ENCODE data around the gene SLC35F3. TPM values are rescaled to one million over a fixed set of nuclear protein-coding genes. Genes with fewer than 3 reads are reported as not detected.

Gene SLC35F3
- total RNA-seq, 5 donors from 2014 or later (not counting 1 experiment from before 2014, with no cell fraction given): 0.19 to 4.6 (median 1.3) TPM; not detected in 1

GRCh38 chr1:233972951-233973635, 68.6 kb downstream of the SLC35F3 start:
- H3K9me3 ChIP-seq: no peaks in the 10 kb centered on the region

DNA sequence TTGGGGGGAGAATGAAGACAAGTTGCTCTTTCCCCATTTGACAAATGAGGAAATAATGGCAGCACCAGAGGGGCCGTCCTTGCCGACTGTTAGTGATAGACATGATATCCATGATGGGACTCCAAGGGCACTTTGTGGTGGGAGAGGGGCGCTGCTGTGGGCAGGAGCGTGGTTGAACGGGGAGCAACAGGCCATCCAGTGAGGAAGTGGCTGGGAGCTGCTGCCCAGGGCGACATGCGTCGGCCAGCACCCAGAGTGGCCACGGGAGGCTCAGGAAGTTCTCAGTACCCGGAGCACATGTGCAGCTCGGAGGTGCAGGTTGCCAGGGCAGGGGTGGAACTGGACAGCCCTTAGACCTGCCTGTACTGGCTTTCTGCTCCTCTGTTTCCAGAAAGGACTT, 71.0 kb downstream of the SLC35F3 start:
- 82% methylated on average over 11 of the region's 11 CpGs for WGBS (ENCODE audit: insufficient coverage)
- Histone ChIP-seq H3K36me3 (ENCODE audit: control insufficient read depth in 2 of 2, extremely low read depth in 1 of 2, insufficient read depth in 1 of 2, low read length in 1 of 2) (no peaks in the 10 kb centered on the region), H3K27ac (ENCODE audit: low read length) (no peak overlapping the region), H3K4me1 (ENCODE audit: control insufficient read depth in 1 of 2, extremely low read depth in 1 of 2, insufficient read depth in 2 of 2, low read length in 2 of 2) (no peaks in the 10 kb centered on the region), H3K4me3 (ENCODE audit: control insufficient read depth in 1 of 2, extremely low read depth in 1 of 2, low read length in 1 of 2) (no peak overlapping the region), H3K27me3 (replicated peaks in 1 of 2; ENCODE audit: control insufficient read depth in 2 of 2, extremely low read depth in 1 of 2, insufficient read depth in 2 of 2, low read length in 1 of 2) (peaks cover 0 to 3% of the 10 kb centered on the region in 2 experiments), H3K9me3 (no peaks in the 10 kb centered on the region)
- no peak overlapping the region for H3K27ac Mint-ChIP-seq
- DNase-seq (no peak), ATAC-seq (replicated peaks in 1 of 4) (no peak)
- H3K4me1 Mint-ChIP-seq: no peaks in the 10 kb centered on the region
- H3K4me3 Mint-ChIP-seq: no peak overlapping the region
- no peaks in the 10 kb centered on the region for H3K9me3 Mint-ChIP-seq
- ChIA-PET CTCF (no interaction called here), POLR2A (no interaction called here)
- H3K27me3 Mint-ChIP-seq: peaks cover 0 to 5% of the 10 kb centered on the region in 2 donors
- no peaks in the 10 kb centered on the region for H3K36me3 Mint-ChIP-seq

More at GRCh38 chr1:233972951-233973635, 68.6 kb downstream of the SLC35F3 start:
- POLR2A ChIA-PET: no interaction called here
- Mint-ChIP-seq H3K36me3 (no peaks in the 10 kb centered on the region), H3K27me3 (peaks cover 2 to 13% of the 10 kb centered on the region in 2 donors), H3K9me3 (no peaks in the 10 kb centered on the region), H3K27ac (no peak overlapping the region), H3K4me3 (no peak overlapping the region), H3K4me1 (no peaks in the 10 kb centered on the region)
- CTCF ChIA-PET: interaction anchor here in 1 of 2 donors (0.9 kb wide), 1 partner anchor 1746 kb away, joined by 3 read pairs; no protein-coding TSS in a partner anchor
- WGBS (ENCODE audit: insufficient coverage): 77% methylated on average over 5 of the region's 7 CpGs
- H3K27ac ChIP-seq (ENCODE audit: low read length): no peak overlapping the region
- DNase-seq (no peak), ATAC-seq (replicated peaks in 1 of 4) (peak in 1 of 4 experiments; percentile 13)
- no peak overlapping the region for H3K4me3 ChIP-seq (ENCODE audit: control insufficient read depth in 1 of 2, extremely low read depth in 1 of 2, low read length in 1 of 2)
- H3K36me3 ChIP-seq (ENCODE audit: control insufficient read depth in 2 of 2, extremely low read depth in 1 of 2, insufficient read depth in 1 of 2, low read length in 1 of 2): no peaks in the 10 kb centered on the region
- peaks cover 0 to 8% of the 10 kb centered on the region in 2 experiments for H3K27me3 ChIP-seq (replicated peaks in 1 of 2; ENCODE audit: control insufficient read depth in 2 of 2, extremely low read depth in 1 of 2, insufficient read depth in 2 of 2, low read length in 1 of 2)
- H3K4me1 ChIP-seq (ENCODE audit: control insufficient read depth in 1 of 2, extremely low read depth in 1 of 2, insufficient read depth in 2 of 2, low read length in 2 of 2): no peaks in the 10 kb centered on the region

- ChIA-PET CTCF (no interaction called here), POLR2A (interaction anchor here in 1 of 2 donors (0.6 kb wide), 1 partner anchor 21 kb away, joined by 3 read pairs; no protein-coding TSS in a partner anchor)
- no peak overlapping the region for H3K4me3 Mint-ChIP-seq
- ATAC-seq (replicated peaks in 1 of 4): no peak
- DNase-seq: no peak
- H3K27me3 ChIP-seq (replicated peaks in 1 of 2; ENCODE audit: control insufficient read depth in 2 of 2, extremely low read depth in 1 of 2, insufficient read depth in 2 of 2, low read length in 1 of 2): peaks cover 0 to 3% of the 10 kb centered on the region in 2 experiments
- WGBS (ENCODE audit: insufficient coverage): 88% methylated on average over 5 of the region's 10 CpGs
- no peaks in the 10 kb centered on the region for H3K36me3 Mint-ChIP-seq
- H3K27me3 Mint-ChIP-seq: peaks cover 0 to 4% of the 10 kb centered on the region in 2 donors
- no peak overlapping the region for H3K27ac Mint-ChIP-seq
- no peak overlapping the region for H3K4me3 ChIP-seq (ENCODE audit: control insufficient read depth in 1 of 2, extremely low read depth in 1 of 2, low read length in 1 of 2)
- H3K9me3 Mint-ChIP-seq: no peaks in the 10 kb centered on the region
- no peaks in the 10 kb centered on the region for H3K36me3 ChIP-seq (ENCODE audit: control insufficient read depth in 2 of 2, extremely low read depth in 1 of 2, insufficient read depth in 1 of 2, low read length in 1 of 2)
- no peaks in the 10 kb centered on the region for H3K4me1 ChIP-seq (ENCODE audit: control insufficient read depth in 1 of 2, extremely low read depth in 1 of 2, insufficient read depth in 2 of 2, low read length in 2 of 2)
- H3K27ac ChIP-seq (ENCODE audit: low read length): no peak overlapping the region
- H3K4me1 Mint-ChIP-seq: no peaks in the 10 kb centered on the region
- H3K9me3 ChIP-seq: no peaks in the 10 kb centered on the region
Measured at GRCh38 chr1:233981042-233981675, 76.7 kb downstream of the SLC35F3 start.

DNA sequence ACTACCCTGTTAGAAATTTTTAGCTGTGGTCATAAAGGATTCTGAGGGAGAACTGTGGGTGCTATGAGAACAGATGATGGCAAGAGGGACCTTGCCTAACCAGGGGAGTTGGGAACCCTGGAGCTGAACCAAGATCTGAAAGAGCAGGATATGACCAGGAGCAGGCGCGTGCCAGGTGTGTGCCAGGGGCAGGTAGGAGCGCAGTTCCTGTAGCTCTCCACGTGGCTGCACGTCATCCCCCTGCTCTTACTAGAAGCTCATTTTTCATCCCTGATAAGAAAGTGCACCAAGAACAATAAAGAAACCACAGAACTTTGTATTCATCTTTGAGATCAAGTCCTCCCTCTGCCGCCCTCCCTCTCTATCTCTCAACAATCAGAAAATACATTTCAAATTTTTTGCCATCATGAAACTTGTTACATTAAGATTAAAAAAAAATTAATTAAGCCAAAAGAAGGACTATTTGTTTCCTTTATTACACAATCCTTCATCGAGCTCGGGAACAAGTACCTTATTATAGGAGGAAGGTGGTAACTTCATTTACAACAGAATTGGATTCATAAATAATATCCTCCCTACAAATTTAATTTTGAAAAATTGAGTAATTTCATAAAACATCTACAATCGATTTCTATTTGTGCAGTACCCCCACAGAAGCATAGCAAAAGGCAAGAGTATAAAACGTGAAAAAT, 78.5 kb downstream of the SLC35F3 start:
- H3K27me3 ChIP-seq (replicated peaks in 1 of 2; ENCODE audit: control insufficient read depth in 2 of 2, extremely low read depth in 1 of 2, insufficient read depth in 2 of 2, low read length in 1 of 2): peaks cover 2 to 4% of the 10 kb centered on the region in 2 experiments
- no peak for DNase-seq
- H3K4me1 ChIP-seq (ENCODE audit: control insufficient read depth in 1 of 2, extremely low read depth in 1 of 2, insufficient read depth in 2 of 2, low read length in 2 of 2): no peaks in the 10 kb centered on the region
- H3K9me3 ChIP-seq: no peaks in the 10 kb centered on the region
- 85% methylated on average over 5 of the region's 10 CpGs for WGBS (ENCODE audit: insufficient coverage)
- H3K36me3 ChIP-seq (ENCODE audit: control insufficient read depth in 2 of 2, extremely low read depth in 1 of 2, insufficient read depth in 1 of 2, low read length in 1 of 2): no peaks in the 10 kb centered on the region
- no peak overlapping the region for H3K4me3 Mint-ChIP-seq
- H3K36me3 Mint-ChIP-seq: no peaks in the 10 kb centered on the region
- ChIA-PET POLR2A (interaction anchor here in 1 of 2 donors (0.6 kb wide), 1 partner anchor 44 kb away, joined by 3 read pairs; no protein-coding TSS in a partner anchor), CTCF (no interaction called here)
- H3K27ac Mint-ChIP-seq: no peak overlapping the region
- no peak overlapping the region for H3K27ac ChIP-seq (ENCODE audit: low read length)
- no peaks in the 10 kb centered on the region for H3K4me1 Mint-ChIP-seq
- H3K9me3 Mint-ChIP-seq: no peaks in the 10 kb centered on the region
- H3K27me3 Mint-ChIP-seq: peaks cover 8 to 10% of the 10 kb centered on the region in 2 donors
- H3K4me3 ChIP-seq (ENCODE audit: control insufficient read depth in 1 of 2, extremely low read depth in 1 of 2, low read length in 1 of 2): no peak overlapping the region
- ATAC-seq (replicated peaks in 1 of 4): no peak

- no peak overlapping the region for H3K4me3 Mint-ChIP-seq
- DNase-seq (no peak), ATAC-seq (replicated peaks in 1 of 4) (no peak)
- Histone ChIP-seq H3K36me3 (ENCODE audit: control insufficient read depth in 2 of 2, extremely low read depth in 1 of 2, insufficient read depth in 1 of 2, low read length in 1 of 2) (no peaks in the 10 kb centered on the region), H3K27me3 (replicated peaks in 1 of 2; ENCODE audit: control insufficient read depth in 2 of 2, extremely low read depth in 1 of 2, insufficient read depth in 2 of 2, low read length in 1 of 2) (peaks cover 2 to 5% of the 10 kb centered on the region in 2 experiments), H3K4me1 (ENCODE audit: control insufficient read depth in 1 of 2, extremely low read depth in 1 of 2, insufficient read depth in 2 of 2, low read length in 2 of 2) (no peaks in the 10 kb centered on the region), H3K4me3 (ENCODE audit: control insufficient read depth in 1 of 2, extremely low read depth in 1 of 2, low read length in 1 of 2) (no peak overlapping the region), H3K9me3 (no peaks in the 10 kb centered on the region), H3K27ac (ENCODE audit: low read length) (no peak overlapping the region)
- H3K4me1 Mint-ChIP-seq: no peaks in the 10 kb centered on the region
- 81% methylated on average over 5 of the region's 7 CpGs for WGBS (ENCODE audit: insufficient coverage)
- POLR2A ChIA-PET: interaction anchor here in 1 of 2 donors (0.6 kb wide), 1 partner anchor 43 kb away, joined by 3 read pairs; no protein-coding TSS in a partner anchor
- CTCF ChIA-PET: no interaction called here
- peaks cover 9 to 14% of the 10 kb centered on the region in 2 donors for H3K27me3 Mint-ChIP-seq
- no peaks in the 10 kb centered on the region for H3K9me3 Mint-ChIP-seq
- no peak overlapping the region for H3K27ac Mint-ChIP-seq
- no peaks in the 10 kb centered on the region for H3K36me3 Mint-ChIP-seq
Measured at GRCh38 chr1:233983811-233984210, 79.3 kb downstream of the SLC35F3 start.

- H3K4me3 Mint-ChIP-seq: no peak overlapping the region
Measured at GRCh38 chr1:233988963-233989696, 84.7 kb downstream of the SLC35F3 start.

More at GRCh38 chr1:233988963-233989696, 84.7 kb downstream of the SLC35F3 start:
- Mint-ChIP-seq H3K27ac (no peak overlapping the region), H3K9me3 (no peaks in the 10 kb centered on the region), H3K27me3 (peaks cover 13 to 27% of the 10 kb centered on the region in 2 donors), H3K4me1 (no peaks in the 10 kb centered on the region), H3K36me3 (no peaks in the 10 kb centered on the region)
- Histone ChIP-seq H3K9me3 (no peaks in the 10 kb centered on the region), H3K36me3 (ENCODE audit: control insufficient read depth in 2 of 2, extremely low read depth in 1 of 2, insufficient read depth in 1 of 2, low read length in 1 of 2) (no peaks in the 10 kb centered on the region), H3K4me3 (ENCODE audit: control insufficient read depth in 1 of 2, extremely low read depth in 1 of 2, low read length in 1 of 2) (no peak overlapping the region), H3K27ac (ENCODE audit: low read length) (no peak overlapping the region), H3K4me1 (ENCODE audit: control insufficient read depth in 1 of 2, extremely low read depth in 1 of 2, insufficient read depth in 2 of 2, low read length in 2 of 2) (no peaks in the 10 kb centered on the region), H3K27me3 (replicated peaks in 1 of 2; ENCODE audit: control insufficient read depth in 2 of 2, extremely low read depth in 1 of 2, insufficient read depth in 2 of 2, low read length in 1 of 2) (peaks cover 2 to 8% of the 10 kb centered on the region in 2 experiments)
- no CpG with 5 or more reads among the region's 2 CpGs for WGBS (ENCODE audit: insufficient coverage)
- ChIA-PET CTCF (no interaction called here), POLR2A (no interaction called here)
- DNase-seq (no peak), ATAC-seq (replicated peaks in 1 of 4) (no peak)
